HG03095 (cell line): Measurements from ENCODE around the gene SCNN1G.
"Not testable (repeated sequence)": the region's sequence is repeated elsewhere in the genome, so short reads cannot be mapped to it uniquely, and the experiment has no call there.

Experiments
- ATAC-seq: cut with Tn5 transposase; IDR thresholded peaks from one replicate; pipeline ENCODE4 v1.9.1; 2021; ENCODE audit warnings: moderate library complexity; ENCODE audit not compliant: unreplicated experiment

Gene SCNN1G

DNA sequence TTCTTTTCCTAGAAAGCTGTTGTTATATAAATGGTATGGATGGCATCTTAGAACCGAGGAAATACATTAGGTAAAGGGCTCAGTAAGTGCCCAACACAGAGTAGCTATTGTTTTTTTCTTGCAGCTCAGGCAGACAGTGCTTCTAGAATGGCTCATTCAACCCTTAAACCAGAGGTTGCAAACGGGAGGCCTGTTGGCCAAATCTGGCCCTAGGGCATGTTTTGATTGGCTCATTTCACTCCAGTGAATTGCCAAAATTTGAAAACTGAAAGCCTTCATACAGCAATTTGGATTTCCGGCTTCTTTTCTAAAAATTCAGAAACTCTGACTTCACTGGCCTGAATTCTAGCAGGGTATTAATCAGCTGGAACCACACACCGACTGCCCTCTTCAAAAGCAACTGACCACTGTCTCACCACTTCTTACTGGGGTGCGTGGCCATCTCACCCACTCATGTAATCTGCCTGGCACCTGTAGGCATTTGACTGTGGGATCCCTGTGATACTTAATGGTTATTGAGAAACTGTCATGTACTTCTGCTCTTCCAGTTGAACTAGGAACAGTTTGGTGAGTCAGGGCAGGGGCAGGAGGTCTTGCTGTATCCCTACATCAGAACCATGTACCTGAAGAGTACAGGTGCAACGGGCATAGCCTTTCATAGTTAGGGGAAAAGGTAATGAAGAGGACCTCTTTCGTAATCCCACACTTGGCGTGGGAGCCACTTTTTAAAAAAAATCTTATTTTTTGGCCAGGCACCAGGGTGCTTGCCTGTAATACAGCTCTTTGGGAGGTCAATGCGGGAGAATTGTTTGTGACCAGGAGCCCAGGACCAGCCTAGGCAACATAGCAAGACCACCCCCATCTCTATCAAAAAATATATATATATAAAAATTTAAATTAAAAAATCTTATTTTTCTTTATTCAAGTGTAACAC, 66.0 kb downstream of the SCNN1G start:
- ATAC-seq, result no peak

DNA sequence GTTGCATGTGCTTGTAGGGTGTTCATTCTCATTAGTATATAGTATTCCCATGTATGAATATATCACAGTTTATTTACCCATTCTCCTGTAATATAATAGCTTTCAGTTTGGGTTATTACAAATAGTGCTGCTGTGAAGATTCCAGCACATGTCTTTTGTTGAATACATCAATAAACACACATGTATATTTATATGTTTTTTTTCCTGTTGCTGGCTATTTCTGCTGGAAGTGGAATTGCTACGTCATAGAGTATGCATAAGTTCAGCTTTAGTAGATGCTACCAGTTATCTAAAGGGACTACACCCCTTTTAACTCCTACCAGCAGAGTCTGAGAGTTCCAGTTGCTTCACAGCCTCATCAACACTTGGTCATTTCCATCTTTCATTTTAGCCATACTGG, 67.3 kb downstream of the SCNN1G start:
- ATAC-seq, result no peak

DNA sequence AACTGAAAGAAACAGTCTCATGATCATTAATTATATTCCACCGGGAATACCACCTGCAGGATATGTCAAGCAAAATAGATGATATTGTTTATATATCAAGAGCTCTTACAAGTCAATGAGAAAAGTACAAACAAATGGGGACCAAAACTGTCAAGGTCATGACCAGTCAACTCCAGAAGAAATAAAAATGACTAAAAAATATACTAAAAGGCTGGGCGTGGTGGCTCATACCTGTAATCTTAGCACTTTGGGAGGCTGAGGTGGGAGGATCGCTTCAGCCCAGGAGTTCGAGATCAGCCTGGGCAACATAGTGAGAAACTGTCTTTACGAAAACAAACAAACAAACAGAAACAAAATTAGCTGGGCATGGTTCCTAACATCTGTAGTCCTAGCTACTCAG, 69.8 kb downstream of the SCNN1G start:
- ATAC-seq, result no peak

- not testable (repeated sequence) for ATAC-seq
Observed at GRCh38 chr16:23253650-23254049, 71.1 kb downstream of the SCNN1G start.

DNA sequence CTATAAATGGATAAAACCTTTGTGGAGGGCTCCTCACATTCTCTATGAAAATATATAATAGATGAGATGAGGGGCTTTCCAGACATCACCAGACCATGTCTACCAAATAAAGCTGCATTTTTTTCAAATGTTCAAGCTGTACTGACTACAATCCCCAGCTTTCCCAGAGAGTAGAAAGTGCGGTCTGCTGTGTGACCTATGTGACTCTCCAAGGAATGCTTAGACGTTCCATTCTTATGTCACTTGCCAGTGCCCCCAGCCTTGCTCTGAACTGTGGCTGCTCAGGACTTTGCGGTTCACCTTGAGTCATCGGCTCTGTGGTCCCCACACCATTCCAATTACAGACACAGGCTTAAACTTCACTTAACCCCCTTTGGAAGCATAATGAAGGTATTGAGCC, 71.8 kb downstream of the SCNN1G start:
- ATAC-seq, result no peak

DNA sequence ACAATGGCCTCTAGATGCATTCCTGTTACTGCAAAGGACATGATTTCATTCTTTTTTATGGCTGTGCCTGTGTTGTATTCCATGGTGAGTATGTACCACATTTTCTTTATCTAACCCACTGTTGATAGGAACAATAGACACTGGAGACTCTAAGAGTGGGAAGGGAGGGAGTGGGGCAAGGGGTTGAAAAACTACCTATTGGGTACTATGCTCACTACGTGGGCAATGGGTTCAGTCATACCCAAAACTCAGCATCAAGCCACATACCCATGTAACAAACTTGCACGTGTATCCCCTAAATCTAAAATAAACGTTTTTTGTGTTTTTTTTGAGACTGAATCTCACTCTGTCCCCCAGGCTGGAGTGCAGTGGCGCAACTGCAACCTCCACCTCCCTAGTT, 72.5 kb downstream of the SCNN1G start:
- no peak for ATAC-seq

DNA sequence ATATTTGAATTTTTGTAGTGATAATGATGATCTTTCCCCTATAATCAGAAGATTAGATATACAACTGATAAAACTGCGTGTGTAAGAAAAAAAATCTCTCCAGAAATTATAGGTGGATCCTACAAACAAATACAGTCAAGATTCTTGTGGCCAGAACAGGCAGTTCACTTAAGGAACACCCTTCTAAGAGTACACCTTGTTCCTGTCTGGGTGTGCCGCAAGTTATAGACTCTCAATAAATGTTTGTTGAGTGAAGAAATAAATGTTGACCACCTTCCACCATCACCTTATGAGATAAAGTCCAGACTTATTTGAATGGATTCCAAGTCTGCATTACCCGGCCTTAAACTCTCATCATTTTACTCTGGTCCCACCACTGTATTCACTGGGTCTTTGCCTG, 73.9 kb downstream of the SCNN1G start:
- ATAC-seq, result no peak

DNA sequence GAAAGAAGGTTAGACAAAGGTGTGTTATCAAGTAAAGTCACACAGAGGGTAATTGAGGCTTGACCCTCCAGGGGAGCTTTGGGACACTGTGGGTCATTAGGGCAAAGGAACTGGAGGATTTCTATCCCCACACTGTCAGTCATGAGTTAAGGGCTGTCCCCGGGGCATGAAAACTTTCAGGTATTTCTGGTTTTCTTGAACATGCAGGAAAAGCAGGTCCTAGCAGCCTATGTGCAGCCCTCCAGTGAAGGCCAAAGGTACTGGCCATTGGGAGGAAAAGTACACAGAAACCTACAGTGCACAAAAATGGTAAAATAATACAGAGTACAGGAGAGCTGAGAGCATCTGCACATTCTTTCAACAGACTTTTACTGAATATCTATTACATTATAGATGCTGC, 75.1 kb downstream of the SCNN1G start:
- ATAC-seq, result no peak

GRCh38 chr16:23258919-23259237, 76.3 kb downstream of the SCNN1G start:
- no peak for ATAC-seq
